Keratinocyte (primary cell): ENCODE measurements around the gene ABHD16A. TPM values are rescaled to one million over a fixed set of nuclear protein-coding genes. Genes with fewer than 3 reads are reported as not detected.

Source experiments
- DNase-seq: peaks from one replicate; pipeline ENCODE4 v3.0.0-alpha.2; 2011; ENCODE audit warnings: low read depth, missing footprints, low spot score
- FAIRE-seq: peaks from 2 replicates; lab custom pipeline; 2011; peaks lifted over from hg19 to GRCh38; lab: Jason Lieb, UNC
- H2AFZ ChIP-seq: 2 replicates; pipeline ENCODE4 v1.6.0; 2012; ENCODE audit warnings: low read length, control low read depth, inconsistent platforms; ENCODE audit not compliant: control insufficient read depth
- H3K27ac ChIP-seq: 2 replicates; pipeline ENCODE4 v1.5.1; 2011; ENCODE audit warnings: low read length; ENCODE audit not compliant: control insufficient read depth, insufficient read depth
- H3K27me3 ChIP-seq: 3 replicates; pipeline ENCODE4 v1.6.0; 2011; ENCODE audit warnings: low read length; ENCODE audit not compliant: control insufficient read depth, insufficient read depth; ENCODE audit errors: extremely low read depth
- H3K36me3 ChIP-seq, 2 experiments: 2 replicates in 1 of 2; 3 replicates in 1 of 2; pipeline ENCODE4 v1.5.1; 2011; ENCODE audit warnings: low read length in 2 of 2, mild to moderate bottlenecking in 1 of 2; ENCODE audit not compliant: control insufficient read depth in 2 of 2, insufficient read depth in 2 of 2; ENCODE audit errors: extremely low read depth in 1 of 2
- H3K4me1 ChIP-seq: 3 replicates; pipeline ENCODE4 v1.5.1; 2011; ENCODE audit warnings: low read length; ENCODE audit not compliant: control insufficient read depth, insufficient read depth; ENCODE audit errors: extremely low read depth
- H3K4me2 ChIP-seq: 3 replicates; pipeline ENCODE4 v1.6.0; 2011; ENCODE audit warnings: low read depth, low read length; ENCODE audit not compliant: control insufficient read depth, insufficient read depth; ENCODE audit errors: extremely low read depth
- H3K4me3 ChIP-seq, 3 experiments: fragments of 200-600 bp in 1 of 3; sonication (generic) in 1 of 3; 2 replicates in 2 of 3; 3 replicates in 1 of 3; pipeline ENCODE4 v1.5.1; 2011 to 2016; ENCODE audit warnings: low read length in 3 of 3, mild to moderate bottlenecking in 3 of 3, control low read depth in 2 of 3, inconsistent platforms in 1 of 3, low read depth in 1 of 3, mixed read lengths in 1 of 3, mixed run types in 1 of 3, moderate library complexity in 1 of 3; ENCODE audit not compliant: control insufficient read depth in 2 of 3, insufficient read depth in 2 of 3; ENCODE audit errors: extremely low read depth in 1 of 3
- H3K79me2 ChIP-seq: 2 replicates; pipeline ENCODE4 v1.6.0; 2012; ENCODE audit warnings: low read length; ENCODE audit not compliant: control insufficient read depth, insufficient read depth
- H3K9ac ChIP-seq: 3 replicates; pipeline ENCODE4 v1.6.0; 2011; ENCODE audit warnings: low read length; ENCODE audit not compliant: control insufficient read depth, insufficient read depth; ENCODE audit errors: extremely low read depth
- H3K9me1 ChIP-seq: 3 replicates; pipeline ENCODE4 v1.6.0; 2011; ENCODE audit warnings: low read length; ENCODE audit not compliant: control insufficient read depth, insufficient read depth; ENCODE audit errors: extremely low read depth
- H3K9me3 ChIP-seq: 2 replicates; pipeline ENCODE4 v1.5.1; 2012; ENCODE audit warnings: low read depth, low read length; ENCODE audit not compliant: control insufficient read depth
- H4K20me1 ChIP-seq: 3 replicates; pipeline ENCODE4 v1.6.0; 2011; ENCODE audit warnings: low read length; ENCODE audit not compliant: control insufficient read depth, insufficient read depth; ENCODE audit errors: extremely low read depth
- EZH2 ChIP-seq: IDR thresholded peaks from one replicate; pipeline ENCODE4 v1.6.1; 2012; ENCODE audit warnings: inconsistent platforms, mild to moderate bottlenecking, low read length, moderate library complexity
- dilution Hi-C: fragments of 300-500 bp; cut with MboI; formaldehyde crosslinking; loops from one replicate; pipeline ENCODE4 v1.7.0; 2020; ENCODE audit warnings: low sequenced_read_pairs; ENCODE audit not compliant: extremely low pct_ligation_motif_present
- polyA plus RNA-seq, 5 experiments: library from polyadenylated mRNA; depleted of rRNA in 3 of 5; stranded (reverse) in 3 of 5; stranded (forward) in 1 of 5; unstranded in 1 of 5; fragments of >200 nt; gene quantifications; 1 replicate in 1 of 5; 2 replicates in 3 of 5; 3 replicates in 1 of 5; pipeline versions ENCODE4 v1.2.1 to v1.2.3, GENCODE V29; 2011 to 2012; ENCODE audit warnings: missing spikeins in 2 of 5, low read depth in 1 of 5, low replicate concordance in 1 of 5
- TF ChIP-seq, protein P1 (sequence below), 3 experiments: IDR thresholded peaks in 1 of 3; conservative IDR thresholded peaks in 1 of 3; optimal IDR thresholded peaks in 1 of 3; 2 replicates in 2 of 3; 3 replicates in 1 of 3; pipeline versions ENCODE3 to v1.5.1; 2011; ENCODE audit warnings: low read length in 3 of 3, mild to moderate bottlenecking in 3 of 3, moderate library complexity in 2 of 3, control low read depth in 1 of 3, inconsistent platforms in 1 of 3; ENCODE audit not compliant: insufficient read depth in 2 of 3; ENCODE audit errors: extremely low read depth in 1 of 3

Gene ABHD16A
- polyA plus RNA-seq, 1 donor (not counting 4 experiments of a cell fraction or from before 2014, with no cell fraction given) = 21.8 TPM

- Histone ChIP-seq H3K79me2 (peaks cover 9% of the 10 kb centered on the region), H3K27me3 (no peaks in the 10 kb centered on the region), H3K4me3 (peak within 1 kb of the TSS; percentile 38 to 74 (median 70)), H3K9me1 (peaks cover 4% of the 10 kb centered on the region), H3K9me3 (no peaks in the 10 kb centered on the region), H3K27ac (no peak within 1 kb of the TSS), H3K36me3 (peaks cover 25 to 34% of the 10 kb centered on the region in 2 experiments), H2AFZ (no peak within 1 kb of the TSS), H3K4me1 (peaks cover 18% of the 10 kb centered on the region), H4K20me1 (peaks cover 12% of the 10 kb centered on the region), H3K9ac (peak within 1 kb of the TSS; percentile 50), H3K4me2 (peak within 1 kb of the TSS; percentile 91)
- dilution Hi-C loops = no loop called here
- no peak for FAIRE-seq
- DNase-seq = no peak
- TF ChIP-seq, protein P1, sequence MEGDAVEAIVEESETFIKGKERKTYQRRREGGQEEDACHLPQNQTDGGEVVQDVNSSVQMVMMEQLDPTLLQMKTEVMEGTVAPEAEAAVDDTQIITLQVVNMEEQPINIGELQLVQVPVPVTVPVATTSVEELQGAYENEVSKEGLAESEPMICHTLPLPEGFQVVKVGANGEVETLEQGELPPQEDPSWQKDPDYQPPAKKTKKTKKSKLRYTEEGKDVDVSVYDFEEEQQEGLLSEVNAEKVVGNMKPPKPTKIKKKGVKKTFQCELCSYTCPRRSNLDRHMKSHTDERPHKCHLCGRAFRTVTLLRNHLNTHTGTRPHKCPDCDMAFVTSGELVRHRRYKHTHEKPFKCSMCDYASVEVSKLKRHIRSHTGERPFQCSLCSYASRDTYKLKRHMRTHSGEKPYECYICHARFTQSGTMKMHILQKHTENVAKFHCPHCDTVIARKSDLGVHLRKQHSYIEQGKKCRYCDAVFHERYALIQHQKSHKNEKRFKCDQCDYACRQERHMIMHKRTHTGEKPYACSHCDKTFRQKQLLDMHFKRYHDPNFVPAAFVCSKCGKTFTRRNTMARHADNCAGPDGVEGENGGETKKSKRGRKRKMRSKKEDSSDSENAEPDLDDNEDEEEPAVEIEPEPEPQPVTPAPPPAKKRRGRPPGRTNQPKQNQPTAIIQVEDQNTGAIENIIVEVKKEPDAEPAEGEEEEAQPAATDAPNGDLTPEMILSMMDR (optimal IDR thresholded peaks at IDR 0.05 in 1 of 3, IDR thresholded peaks at IDR 0.05 in 1 of 3, conservative IDR thresholded peaks at IDR 0.05 in 1 of 3; ENCODE audit: extremely low read depth in 1 of 3, insufficient read depth in 2 of 3, low read length in 3 of 3) = peak in 2 of 3 experiments; percentile 53 to 61
- TF ChIP-seq EZH2 = no peak
Observed at GRCh38 chr6:31728767-31729514, 25.8 kb upstream of the ABHD16A start, which contains the start of gene DDAH2. DDAH2 (minus strand) TSS chr6:31729299; CDS start chr6:31729161, 138 bp downstream.

DNA sequence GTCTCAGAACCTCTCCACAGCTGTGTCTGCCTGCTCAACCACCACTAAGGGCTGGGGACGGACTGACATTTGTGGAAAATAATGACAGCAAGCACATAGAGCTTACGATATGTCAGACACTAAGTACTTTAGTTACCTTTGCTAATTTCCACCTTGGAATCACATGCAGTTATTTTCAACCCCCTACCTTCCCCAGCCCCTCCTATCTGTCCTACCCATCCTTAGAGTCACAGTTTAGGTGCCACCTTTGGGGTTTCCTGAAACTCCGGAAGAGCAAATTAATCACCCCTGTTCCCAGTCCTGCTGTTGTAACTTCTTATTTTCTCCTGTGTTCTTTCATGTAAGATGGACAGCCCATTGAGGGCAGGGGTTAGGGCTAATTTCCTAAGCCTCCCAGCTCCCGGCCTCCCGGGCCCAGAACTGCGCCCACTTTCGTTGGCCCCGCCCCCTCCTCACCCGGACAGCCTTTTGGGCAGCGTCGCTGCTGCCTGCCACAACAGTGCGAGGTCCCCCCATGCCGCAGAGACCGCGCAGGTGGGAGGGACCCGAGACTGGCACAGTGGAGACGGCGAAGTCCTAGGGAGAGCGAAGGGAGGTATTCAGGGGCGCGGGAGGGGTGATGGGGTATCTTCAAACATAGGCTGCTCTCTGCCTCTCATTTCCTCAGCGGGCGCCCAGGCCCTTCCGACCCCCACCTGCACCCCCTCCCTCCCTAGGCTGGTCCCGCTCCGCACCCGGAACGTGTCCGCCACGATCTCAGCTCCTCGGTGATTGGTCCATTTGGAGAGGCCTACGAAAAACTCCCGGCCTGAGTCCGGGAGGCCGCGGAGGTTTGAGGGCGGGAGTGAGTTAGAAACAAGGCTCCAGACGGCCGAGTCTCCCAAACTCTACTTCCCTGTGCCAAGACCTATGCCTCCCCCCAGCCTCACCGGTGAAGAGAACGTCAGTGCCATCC, 24.9 kb upstream of the ABHD16A start:
- Histone ChIP-seq H3K4me3 (no peak overlapping the region), H2AFZ (no peak overlapping the region), H3K36me3 (peaks cover 16 to 25% of the 10 kb centered on the region in 2 experiments), H3K9ac (no peak overlapping the region), H3K27ac (no peak overlapping the region), H3K9me3 (no peaks in the 10 kb centered on the region), H3K4me2 (no peak overlapping the region), H3K4me1 (peaks cover 9% of the 10 kb centered on the region), H4K20me1 (peaks cover 8% of the 10 kb centered on the region), H3K9me1 (peaks cover 2% of the 10 kb centered on the region), H3K27me3 (no peaks in the 10 kb centered on the region), H3K79me2 (no peaks in the 10 kb centered on the region)
- dilution Hi-C loops = no loop called here
- DNase-seq = no peak
- FAIRE-seq = no peak
- TF ChIP-seq, protein P1 (optimal IDR thresholded peaks at IDR 0.05 in 1 of 3, IDR thresholded peaks at IDR 0.05 in 1 of 3, conservative IDR thresholded peaks at IDR 0.05 in 1 of 3; ENCODE audit: extremely low read depth in 1 of 3, insufficient read depth in 2 of 3, low read length in 3 of 3) = no peak
- TF ChIP-seq EZH2 = no peak
